ENCODE measurements around the gene VAPB.

GRCh38 chr20:58480551-58481336, 91.7 kb downstream of the VAPB start:
- no peak for TF ChIP-seq POLR2A (IDR thresholded peaks at IDR 0.05; ENCODE audit: low read length)
- TF ChIP-seq GATA1 (IDR thresholded peaks at IDR 0.05; ENCODE audit: low read depth, low read length): no peak

All from erythroblast (primary cell).